ENCODE measurements around the gene YEATS4. TPM values are rescaled to one million over a fixed set of nuclear protein-coding genes. Genes with fewer than 3 reads are reported as not detected.

Gene YEATS4
- polyA plus RNA-seq, 1 experiment, result 13.0 TPM

GRCh38 chr12:69348162-69348938 is 11.2 kb upstream of the YEATS4 start, which contains the start of gene LYZ:
LYZ (plus strand) TSS chr12:69348381; CDS start chr12:69348409, 28 bp downstream.
- H3K27ac ChIP-seq (ENCODE audit: low read depth, low read length), result no peak within 1 kb of the TSS
- H3K4me3 ChIP-seq (ENCODE audit: low read depth, low read length), result no peak within 1 kb of the TSS
- TF ChIP-seq CTCF (IDR thresholded peaks at IDR 0.05; ENCODE audit: low read depth, low read length), result no peak
- peaks cover 10% of the 10 kb centered on the region for H3K27me3 ChIP-seq (ENCODE audit: control insufficient read depth, insufficient read depth, low read length)
- ChIA-PET CTCF (no interaction called here), POLR2A (no interaction called here)
- no peak for DNase-seq (ENCODE audit: low read depth, low spot score)
- H3K9me3 ChIP-seq (ENCODE audit: control insufficient read depth, insufficient read depth, low read length), result no peaks in the 10 kb centered on the region

DNA sequence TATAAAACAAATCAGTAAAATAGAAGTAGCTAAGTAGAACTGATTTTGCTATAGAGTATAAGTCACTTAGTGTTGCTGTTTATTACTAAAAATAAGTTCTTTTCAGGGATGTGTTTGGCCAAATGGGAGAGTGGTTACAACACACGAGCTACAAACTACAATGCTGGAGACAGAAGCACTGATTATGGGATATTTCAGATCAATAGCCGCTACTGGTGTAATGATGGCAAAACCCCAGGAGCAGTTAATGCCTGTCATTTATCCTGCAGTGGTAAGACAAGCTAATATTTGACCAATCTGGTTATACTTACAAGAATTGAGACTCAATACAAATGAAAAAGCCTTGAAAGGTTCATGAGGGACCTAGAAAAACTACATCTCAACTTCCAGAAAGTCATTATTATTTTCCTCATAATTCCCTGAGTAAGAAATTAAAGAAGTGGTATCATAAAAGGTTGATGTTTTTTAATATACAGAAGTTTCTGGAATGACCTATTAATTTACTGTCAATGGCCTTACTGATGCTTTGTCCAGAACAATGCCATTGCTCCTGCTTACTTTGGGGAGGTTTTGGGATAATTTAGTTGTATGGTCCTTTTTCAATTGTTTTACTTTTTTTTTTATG is 9.4 kb upstream of the YEATS4 start:
- ChIA-PET POLR2A (no interaction called here), CTCF (interaction anchor here (1.3 kb wide), 1 partner anchor 8 kb away, joined by 7 read pairs; no protein-coding TSS in a partner anchor)
- DNase-seq (ENCODE audit: low read depth, low spot score), result no peak
- no peaks in the 10 kb centered on the region for H3K9me3 ChIP-seq (ENCODE audit: control insufficient read depth, insufficient read depth, low read length)
- no peak overlapping the region for H3K4me3 ChIP-seq (ENCODE audit: low read depth, low read length)
- H3K27me3 ChIP-seq (ENCODE audit: control insufficient read depth, insufficient read depth, low read length), result no peaks in the 10 kb centered on the region
- TF ChIP-seq CTCF (IDR thresholded peaks at IDR 0.05; ENCODE audit: low read depth, low read length), result no peak
- H3K27ac ChIP-seq (ENCODE audit: low read depth, low read length), result no peak overlapping the region

DNA sequence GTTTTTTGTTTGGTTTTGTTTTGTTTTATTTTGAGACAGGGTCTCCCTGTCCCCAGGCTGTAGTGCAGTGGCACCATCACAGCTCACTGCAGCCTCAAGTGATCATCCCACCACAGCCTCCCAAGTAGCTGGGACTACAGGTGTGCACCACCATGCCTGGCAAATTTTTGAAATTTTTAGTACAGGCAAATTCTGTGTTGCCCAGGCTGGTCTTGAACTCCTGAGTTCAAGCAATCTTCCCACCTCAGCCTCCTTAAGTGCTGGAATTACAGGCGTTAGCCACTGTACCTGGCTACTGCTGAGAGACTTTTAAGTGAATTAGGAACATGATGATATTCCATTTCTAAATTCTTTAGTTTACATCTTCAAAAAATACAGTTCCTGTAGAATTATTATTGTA is 8.8 kb upstream of the YEATS4 start:
- POLR2A ChIA-PET, result no interaction called here

DNA sequence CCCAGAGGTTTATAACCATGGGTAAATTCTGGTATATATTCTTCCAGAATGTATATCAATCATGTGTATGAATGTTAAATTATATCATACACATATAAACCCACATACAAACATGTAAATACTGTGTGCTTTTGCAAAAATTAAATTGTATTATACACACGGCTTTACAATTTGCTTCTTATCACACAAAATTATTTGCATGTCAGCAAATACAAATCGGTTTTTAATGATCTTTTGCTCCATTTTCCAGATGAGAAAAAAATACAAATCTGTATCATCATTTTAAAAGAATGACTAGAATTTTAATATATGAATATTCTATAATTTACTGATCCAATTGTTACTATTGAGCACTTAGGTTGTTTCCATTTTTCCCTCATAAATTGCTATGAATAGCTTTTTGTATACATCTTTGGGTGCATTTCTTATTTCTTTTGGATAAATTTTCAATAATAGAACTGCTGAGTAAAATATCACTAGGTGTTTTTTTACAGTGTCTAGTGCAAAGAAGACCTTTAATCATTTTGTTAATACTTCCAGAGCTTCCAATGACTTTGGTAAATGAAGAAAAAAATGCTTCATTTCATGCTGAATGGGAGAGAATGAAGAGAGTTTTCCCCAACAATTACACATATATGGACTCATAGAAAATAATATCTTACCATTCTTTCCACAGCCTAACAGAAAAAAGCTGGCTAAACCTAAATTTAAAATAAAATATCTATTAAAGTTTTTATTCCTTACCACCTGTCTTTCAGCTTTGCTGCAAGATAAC is 7.9 kb upstream of the YEATS4 start:
- no peaks in the 10 kb centered on the region for H3K9me3 ChIP-seq (ENCODE audit: control insufficient read depth, insufficient read depth, low read length)
- no peak for TF ChIP-seq CTCF (IDR thresholded peaks at IDR 0.05; ENCODE audit: low read depth, low read length)
- no peak for DNase-seq (ENCODE audit: low read depth, low spot score)
- CTCF ChIA-PET, result interaction anchor here (0.7 kb wide), 1 partner anchor 195 kb away, joined by 3 read pairs; no protein-coding TSS in a partner anchor
- POLR2A ChIA-PET, result no interaction called here
- no peak overlapping the region for H3K4me3 ChIP-seq (ENCODE audit: low read depth, low read length)
- H3K27me3 ChIP-seq (ENCODE audit: control insufficient read depth, insufficient read depth, low read length), result no peaks in the 10 kb centered on the region
- no peak overlapping the region for H3K27ac ChIP-seq (ENCODE audit: low read depth, low read length)

More for the DNA sequence above, 8.8 kb upstream of the YEATS4 start:
- Histone ChIP-seq H3K27ac (ENCODE audit: low read depth, low read length) (no peak overlapping the region), H3K9me3 (ENCODE audit: control insufficient read depth, insufficient read depth, low read length) (no peaks in the 10 kb centered on the region), H3K4me3 (ENCODE audit: low read depth, low read length) (no peak overlapping the region), H3K27me3 (ENCODE audit: control insufficient read depth, insufficient read depth, low read length) (no peaks in the 10 kb centered on the region)
- DNase-seq (ENCODE audit: low read depth, low spot score), result no peak
- CTCF ChIA-PET, result no interaction called here
- no peak for TF ChIP-seq CTCF (IDR thresholded peaks at IDR 0.05; ENCODE audit: low read depth, low read length)
